ENCODE results near the gene EMP1. TPM values are rescaled to one million over a fixed set of nuclear protein-coding genes. Genes with fewer than 3 reads are reported as not detected.

Gene EMP1
- total RNA-seq, 4 donors from 2014 or later, result 569 to 2,226 (median 1,259) TPM

GRCh38 chr12:13167226-13167625, 29.3 kb upstream of the EMP1 start:
- Histone ChIP-seq H3K27me3 (no peaks in the 10 kb centered on the region), H3K9me3 (no peaks in the 10 kb centered on the region), H3K36me3 (no peaks in the 10 kb centered on the region), H3K4me3 (no peak overlapping the region), H3K27ac (peak overlapping the region; percentile 78), H3K4me1 (peaks cover 63% of the 10 kb centered on the region)
- no peak for DNase-seq (ENCODE audit: low spot score in 2 of 2)
- TF ChIP-seq EP300 (IDR thresholded peaks at IDR 0.05) (no peak), POLR2A (IDR thresholded peaks at IDR 0.05) (no peak), POLR2AphosphoS5 (IDR thresholded peaks at IDR 0.05) (no peak), CTCF (IDR thresholded peaks at IDR 0.05) (no peak)
- 60% methylated on average over 3 of the region's 3 CpGs for whole genome bisulfite sequencing

GRCh38 chr12:13167906-13168305, 28.6 kb upstream of the EMP1 start:
- Histone ChIP-seq H3K9me3 (no peaks in the 10 kb centered on the region), H3K27ac (peak overlapping the region; percentile 55), H3K4me1 (peaks cover 69% of the 10 kb centered on the region), H3K36me3 (no peaks in the 10 kb centered on the region), H3K4me3 (no peak overlapping the region), H3K27me3 (no peaks in the 10 kb centered on the region)
- DNase-seq (ENCODE audit: low spot score in 2 of 2), result no peak
- TF ChIP-seq POLR2A (IDR thresholded peaks at IDR 0.05) (no peak), POLR2AphosphoS5 (IDR thresholded peaks at IDR 0.05) (no peak), EP300 (IDR thresholded peaks at IDR 0.05) (no peak), CTCF (IDR thresholded peaks at IDR 0.05) (no peak)
- WGBS, result 73% methylated on average over 4 of the region's 4 CpGs

GRCh38 chr12:13169272-13169671, 27.3 kb upstream of the EMP1 start:
- Histone ChIP-seq H3K27me3 (no peaks in the 10 kb centered on the region), H3K4me3 (no peak overlapping the region), H3K36me3 (no peaks in the 10 kb centered on the region), H3K4me1 (peaks cover 81% of the 10 kb centered on the region), H3K9me3 (no peaks in the 10 kb centered on the region), H3K27ac (no peak overlapping the region)
- no peak for DNase-seq (ENCODE audit: low spot score in 2 of 2)
- 53% methylated on average over 1 of the region's 1 CpG for WGBS
- TF ChIP-seq POLR2AphosphoS5 (IDR thresholded peaks at IDR 0.05), result no peak
- no peak for TF ChIP-seq EP300 (IDR thresholded peaks at IDR 0.05)
- TF ChIP-seq CTCF (IDR thresholded peaks at IDR 0.05), result no peak
- no peak for TF ChIP-seq POLR2A (IDR thresholded peaks at IDR 0.05)

GRCh38 chr12:13170892-13171490, 25.5 kb upstream of the EMP1 start:
- WGBS, result 70% methylated on average over 4 of the region's 4 CpGs
- no peak for DNase-seq (ENCODE audit: low spot score in 2 of 2)
- H3K4me1 ChIP-seq, result peaks cover 82% of the 10 kb centered on the region
- no peaks in the 10 kb centered on the region for H3K27me3 ChIP-seq
- no peak for TF ChIP-seq POLR2A (IDR thresholded peaks at IDR 0.05)
- no peak for TF ChIP-seq CTCF (IDR thresholded peaks at IDR 0.05)
- TF ChIP-seq POLR2AphosphoS5 (IDR thresholded peaks at IDR 0.05), result no peak
- TF ChIP-seq EP300 (IDR thresholded peaks at IDR 0.05), result no peak
- no peaks in the 10 kb centered on the region for H3K9me3 ChIP-seq
- no peak overlapping the region for H3K4me3 ChIP-seq
- H3K27ac ChIP-seq, result peak overlapping the region; percentile 8
- no peaks in the 10 kb centered on the region for H3K36me3 ChIP-seq

- Histone ChIP-seq H3K4me3 (no peak overlapping the region), H3K9me3 (no peaks in the 10 kb centered on the region), H3K27ac (peak overlapping the region; percentile 83), H3K27me3 (no peaks in the 10 kb centered on the region), H3K4me1 (peaks cover 77% of the 10 kb centered on the region), H3K36me3 (no peaks in the 10 kb centered on the region)
- TF ChIP-seq CTCF (IDR thresholded peaks at IDR 0.05) (no peak), POLR2A (IDR thresholded peaks at IDR 0.05) (no peak), EP300 (IDR thresholded peaks at IDR 0.05) (no peak), POLR2AphosphoS5 (IDR thresholded peaks at IDR 0.05) (peak in 1 of 3 donors; percentile 54)
- 54% methylated on average over 14 of the region's 14 CpGs for WGBS
- DNase-seq (ENCODE audit: low spot score in 2 of 2), result peak in 1 of 2 donors; percentile 84
Measured at GRCh38 chr12:13171921-13172859, 24.3 kb upstream of the EMP1 start.
